Activated naive CD8-positive, alpha-beta T cell treated with anti-CD3 and anti-CD28 coated beads for 36 hours (primary cell): Measurements from ENCODE around the gene ZNF385B. TPM values are rescaled to one million over a fixed set of nuclear protein-coding genes. Genes with fewer than 3 reads are reported as not detected.

Experiments
- DNase-seq: peaks from one replicate; pipeline ENCODE4 v3.0.0; 2021
- H3K27ac Mint-ChIP-seq: one replicate; pipeline ENCODE4 v1.8.0; 2022; ENCODE audit warnings: mild to moderate bottlenecking, moderate library complexity, mixed read lengths
- H3K27me3 Mint-ChIP-seq: one replicate; pipeline ENCODE4 v1.8.0; 2022; ENCODE audit warnings: mild to moderate bottlenecking, mixed read lengths
- H3K36me3 Mint-ChIP-seq: one replicate; pipeline ENCODE4 v1.8.0; 2021; ENCODE audit warnings: mild to moderate bottlenecking, mixed read lengths
- H3K4me1 Mint-ChIP-seq: one replicate; pipeline ENCODE4 v1.8.0; 2021; ENCODE audit warnings: mixed read lengths
- H3K4me3 Mint-ChIP-seq: one replicate; pipeline ENCODE4 v1.8.0; 2022; ENCODE audit warnings: mild to moderate bottlenecking, moderate library complexity, mixed read lengths
- H3K9me3 Mint-ChIP-seq: one replicate; pipeline ENCODE4 v1.8.0; 2022; ENCODE audit warnings: mixed read lengths
- total RNA-seq, 2 experiments: library from RNA; stranded (reverse); gene quantifications; one replicate each; pipeline ENCODE4 v1.2.3, GENCODE V29; 2021

The ZNF385B gene
- total RNA-seq, 2 experiments from 2014 or later = not detected

DNA sequence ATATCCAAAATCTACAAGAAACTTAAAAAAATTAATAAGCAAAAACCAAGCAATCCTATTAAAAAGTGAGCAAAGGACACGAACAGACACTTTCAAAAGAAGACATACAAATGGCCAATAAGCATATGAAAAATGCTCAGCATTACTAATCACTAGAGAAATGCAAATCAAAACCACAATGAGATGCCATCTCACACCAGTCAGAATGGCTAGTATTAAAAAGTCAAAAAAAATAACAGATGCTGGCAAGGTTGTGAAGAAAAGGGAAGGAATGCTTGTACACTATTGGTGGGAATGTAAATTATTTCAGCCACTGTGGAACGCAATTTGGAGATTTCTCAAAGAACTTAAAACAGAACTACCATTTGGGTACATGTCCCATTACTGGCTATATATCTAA, 467.9 kb downstream of the ZNF385B start:
- Mint-ChIP-seq H3K36me3 (no peaks in the 10 kb centered on the region), H3K27ac (no peak overlapping the region), H3K9me3 (no peaks in the 10 kb centered on the region), H3K4me1 (no peaks in the 10 kb centered on the region), H3K4me3 (no peak overlapping the region), H3K27me3 (no peaks in the 10 kb centered on the region)
- no peak for DNase-seq

Other genes with a start within 250 kb of the ZNF385B start
- 10 to 100 TPM; 28.5 to 30.6 TPM for gene CWC22, start 145.7 kb upstream of the ZNF385B start, total RNA-seq